ENCODE results near the gene ITGAD.

DNA sequence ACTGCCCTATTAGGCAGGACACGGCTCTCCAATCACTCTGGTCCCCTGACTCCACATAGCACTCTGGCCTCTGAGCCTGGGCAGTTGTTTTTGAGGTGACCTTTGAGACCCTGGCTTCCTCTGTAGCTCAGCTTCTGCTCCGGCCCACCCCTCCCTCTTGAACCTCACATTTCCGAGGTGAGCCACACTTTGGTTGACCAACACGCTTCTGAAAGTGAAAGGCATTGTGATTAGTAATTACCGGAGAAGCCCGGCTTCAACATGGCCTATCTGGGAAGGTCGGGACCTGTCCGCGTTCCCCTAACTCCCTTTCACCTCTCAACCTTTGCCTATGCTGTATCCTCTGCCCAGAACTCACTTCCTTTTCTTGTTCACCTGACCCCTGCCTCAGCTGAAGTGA lies 48.4 kb upstream of the ITGAD start:
- TF ChIP-seq CTCF (IDR thresholded peaks at IDR 0.05) (no peak), POLR2A (IDR thresholded peaks at IDR 0.05; ENCODE audit: low read length) (no peak), RAD21 (conservative IDR thresholded peaks at IDR 0.05 in 1 of 2, IDR thresholded peaks at IDR 0.05 in 1 of 2) (no peak), ESRRA (IDR thresholded peaks at IDR 0.05; ENCODE audit: borderline replicate concordance, low read length) (no peak), CEBPB (IDR thresholded peaks at IDR 0.05) (no peak), SREBF2 (IDR thresholded peaks at IDR 0.05) (no peak), NFE2L2 (conservative IDR thresholded peaks at IDR 0.05; ENCODE audit: low read length) (no peak)
- TF ChIP-seq, protein P1, sequence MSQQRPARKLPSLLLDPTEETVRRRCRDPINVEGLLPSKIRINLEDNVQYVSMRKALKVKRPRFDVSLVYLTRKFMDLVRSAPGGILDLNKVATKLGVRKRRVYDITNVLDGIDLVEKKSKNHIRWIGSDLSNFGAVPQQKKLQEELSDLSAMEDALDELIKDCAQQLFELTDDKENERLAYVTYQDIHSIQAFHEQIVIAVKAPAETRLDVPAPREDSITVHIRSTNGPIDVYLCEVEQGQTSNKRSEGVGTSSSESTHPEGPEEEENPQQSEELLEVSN (IDR thresholded peaks at IDR 0.05; ENCODE audit: borderline replicate concordance, low read depth) = no peak
